ENCODE data around the gene VPREB3. TPM values are rescaled to one million over a fixed set of nuclear protein-coding genes. Genes with fewer than 3 reads are reported as not detected.

Gene VPREB3
- total and polyA plus RNA-seq, 8 donors, result 1.1 to 8.7 (median 7.8) TPM; not detected in 5

DNA sequence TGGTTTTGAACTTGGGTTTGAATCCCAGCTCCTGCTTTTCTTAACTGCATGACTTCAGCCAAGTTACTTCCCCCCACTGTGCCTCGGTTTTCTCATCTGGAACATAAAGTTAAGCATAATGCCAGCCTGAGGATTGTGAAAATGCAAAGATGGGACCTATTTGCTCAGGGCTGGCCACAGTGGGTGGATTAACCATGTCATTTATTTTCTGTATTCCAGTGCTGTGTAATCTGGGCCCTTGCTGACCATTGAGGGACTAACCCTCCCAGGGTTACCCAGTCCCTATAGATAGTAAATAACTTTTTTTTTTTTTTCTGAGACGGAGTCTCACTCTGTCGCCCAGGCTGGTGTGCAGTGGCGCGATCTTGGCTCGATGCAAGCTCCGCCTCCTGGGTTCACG, 1.5 kb upstream of the VPREB3 start:
- TF ChIP-seq POLR2AphosphoS5 (IDR thresholded peaks at IDR 0.05), result no peak
- TF ChIP-seq POLR2A (IDR thresholded peaks at IDR 0.05), result no peak
- no peak for TF ChIP-seq EP300 (IDR thresholded peaks at IDR 0.05)
- TF ChIP-seq, protein P1, sequence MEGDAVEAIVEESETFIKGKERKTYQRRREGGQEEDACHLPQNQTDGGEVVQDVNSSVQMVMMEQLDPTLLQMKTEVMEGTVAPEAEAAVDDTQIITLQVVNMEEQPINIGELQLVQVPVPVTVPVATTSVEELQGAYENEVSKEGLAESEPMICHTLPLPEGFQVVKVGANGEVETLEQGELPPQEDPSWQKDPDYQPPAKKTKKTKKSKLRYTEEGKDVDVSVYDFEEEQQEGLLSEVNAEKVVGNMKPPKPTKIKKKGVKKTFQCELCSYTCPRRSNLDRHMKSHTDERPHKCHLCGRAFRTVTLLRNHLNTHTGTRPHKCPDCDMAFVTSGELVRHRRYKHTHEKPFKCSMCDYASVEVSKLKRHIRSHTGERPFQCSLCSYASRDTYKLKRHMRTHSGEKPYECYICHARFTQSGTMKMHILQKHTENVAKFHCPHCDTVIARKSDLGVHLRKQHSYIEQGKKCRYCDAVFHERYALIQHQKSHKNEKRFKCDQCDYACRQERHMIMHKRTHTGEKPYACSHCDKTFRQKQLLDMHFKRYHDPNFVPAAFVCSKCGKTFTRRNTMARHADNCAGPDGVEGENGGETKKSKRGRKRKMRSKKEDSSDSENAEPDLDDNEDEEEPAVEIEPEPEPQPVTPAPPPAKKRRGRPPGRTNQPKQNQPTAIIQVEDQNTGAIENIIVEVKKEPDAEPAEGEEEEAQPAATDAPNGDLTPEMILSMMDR (IDR thresholded peaks at IDR 0.05), result no peak
- no peaks in the 10 kb centered on the region for H3K9me3 ChIP-seq
- H3K4me3 ChIP-seq, result no peak overlapping the region
- WGBS, 5 donors, result 78 to 89% (median 82%) methylated on average over 8 of the region's 8 CpGs
- intact Hi-C loops (cut with DNase I; ENCODE audit: low total_unique reads), result no loop called here
- H3K4me1 ChIP-seq, result peaks cover 0 to 9% (median 4%) of the 10 kb centered on the region in 4 donors
- no peak for DNase-seq
- H3K36me3 ChIP-seq, result no peaks in the 10 kb centered on the region
- no peaks in the 10 kb centered on the region for H3K27me3 ChIP-seq
- no peak overlapping the region for H3K27ac ChIP-seq

DNA sequence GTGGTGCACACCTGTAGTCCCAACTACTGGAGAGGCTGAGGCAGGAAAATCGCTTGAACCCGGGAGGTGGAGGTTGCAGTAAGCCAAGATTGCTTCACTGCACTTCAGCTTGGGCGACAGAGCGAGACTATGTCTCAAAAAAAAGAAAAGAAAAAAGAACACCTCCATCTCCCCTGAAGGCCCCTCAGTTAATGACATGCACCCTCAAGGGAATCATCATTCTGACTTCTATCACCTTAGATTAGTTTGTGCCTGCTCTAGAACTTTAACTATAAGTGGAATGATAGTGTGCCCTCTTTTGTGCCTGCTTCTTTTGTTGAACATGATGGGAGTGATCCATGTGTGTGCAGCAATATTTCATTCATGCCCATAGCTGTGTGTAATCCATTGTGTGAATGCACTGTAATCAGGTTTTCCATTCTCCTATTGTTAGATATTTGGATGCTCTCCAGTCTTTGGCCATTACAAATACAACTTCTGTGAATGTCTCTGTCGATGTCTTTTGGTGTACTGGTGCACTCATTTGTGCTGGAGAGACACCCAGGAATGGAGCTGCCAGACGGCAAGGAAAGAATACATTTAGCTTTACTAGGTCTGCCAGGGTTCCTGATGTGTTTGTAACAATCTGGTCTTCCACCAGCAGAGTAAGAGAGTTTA, 883 bp upstream of the VPREB3 start:
- Histone ChIP-seq H3K4me3 (no peak overlapping the region), H3K4me1 (peaks cover 5 to 14% (median 10%) of the 10 kb centered on the region in 4 donors), H3K27ac (no peak overlapping the region), H3K36me3 (no peaks in the 10 kb centered on the region), H3K27me3 (no peaks in the 10 kb centered on the region), H3K9me3 (no peaks in the 10 kb centered on the region)
- TF ChIP-seq POLR2AphosphoS5 (IDR thresholded peaks at IDR 0.05) (no peak), POLR2A (IDR thresholded peaks at IDR 0.05) (no peak), EP300 (IDR thresholded peaks at IDR 0.05) (no peak)
- TF ChIP-seq, protein P1 (IDR thresholded peaks at IDR 0.05), result no peak
- 66 to 73% (median 69%) methylated on average over 6 of the region's 6 CpGs for WGBS, 5 donors
- no peak for DNase-seq
- intact Hi-C loops (cut with DNase I; ENCODE audit: low total_unique reads), result no loop called here

DNA sequence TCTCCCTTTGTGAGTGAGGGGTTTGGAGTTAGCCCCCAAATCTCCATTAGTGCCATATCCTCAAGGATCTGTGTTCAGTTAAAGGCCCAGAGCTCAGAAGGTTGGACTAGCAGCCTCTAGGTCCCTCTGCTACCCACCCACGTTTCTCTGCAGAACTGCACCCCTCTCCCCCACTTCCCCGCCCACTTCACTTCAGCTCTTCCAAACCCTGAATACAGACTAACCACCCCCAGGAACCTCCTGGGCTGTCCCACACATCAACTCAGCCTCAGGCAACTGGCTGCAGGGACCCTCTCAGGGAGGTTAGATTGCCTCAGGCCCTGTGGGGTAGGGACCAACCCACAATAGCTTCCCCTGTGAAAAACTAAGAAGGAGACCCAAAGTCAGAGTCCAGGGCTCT, 840 bp downstream of the VPREB3 start:
- intact Hi-C loops (cut with DNase I; ENCODE audit: low total_unique reads), result no loop called here
- Histone ChIP-seq H3K9me3 (no peaks in the 10 kb centered on the region), H3K36me3 (no peaks in the 10 kb centered on the region), H3K27me3 (no peaks in the 10 kb centered on the region), H3K27ac (no peak overlapping the region), H3K4me3 (no peak overlapping the region), H3K4me1 (peaks cover 9 to 22% (median 17%) of the 10 kb centered on the region in 4 donors)
- TF ChIP-seq, protein P1 (IDR thresholded peaks at IDR 0.05), result no peak
- TF ChIP-seq EP300 (IDR thresholded peaks at IDR 0.05) (no peak), POLR2AphosphoS5 (IDR thresholded peaks at IDR 0.05) (no peak), POLR2A (IDR thresholded peaks at IDR 0.05) (no peak)
- DNase-seq, result no peak
- WGBS, 5 donors, result 60 to 90% (median 79%) methylated on average over 2 of the region's 2 CpGs

DNA sequence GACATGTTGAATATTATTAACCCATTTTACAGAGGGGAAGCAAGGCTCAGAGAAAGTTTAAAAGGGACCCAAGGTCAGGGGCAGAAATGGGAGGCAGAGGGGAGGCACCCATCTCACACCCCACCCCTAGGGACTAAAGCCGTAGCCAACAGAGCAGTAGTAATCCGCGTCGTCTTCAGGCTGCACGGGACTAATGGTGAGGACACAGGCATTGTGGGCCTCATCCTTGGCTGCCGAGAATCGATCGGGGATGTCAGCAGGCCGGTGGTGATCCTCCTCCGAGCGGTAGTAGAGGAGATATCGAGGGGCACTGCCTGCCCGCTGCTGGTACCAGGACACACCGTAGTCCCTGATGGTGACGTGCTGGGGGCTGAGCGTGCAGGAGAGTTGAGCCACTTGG, 1.5 kb downstream of the VPREB3 start:
- TF ChIP-seq EP300 (IDR thresholded peaks at IDR 0.05) (no peak), POLR2AphosphoS5 (IDR thresholded peaks at IDR 0.05) (no peak), POLR2A (IDR thresholded peaks at IDR 0.05) (no peak)
- TF ChIP-seq, protein P1 (IDR thresholded peaks at IDR 0.05), result no peak
- H3K36me3 ChIP-seq, result no peaks in the 10 kb centered on the region
- no peaks in the 10 kb centered on the region for H3K27me3 ChIP-seq
- 92 to 96% (median 93%) methylated on average over 13 to 16 of the region's 16 CpGs for WGBS, 5 donors
- no peak overlapping the region for H3K27ac ChIP-seq
- DNase-seq, result no peak
- intact Hi-C loops (cut with DNase I; ENCODE audit: low total_unique reads), result no loop called here
- no peaks in the 10 kb centered on the region for H3K9me3 ChIP-seq
- no peak overlapping the region for H3K4me3 ChIP-seq
- peaks cover 9 to 22% (median 17%) of the 10 kb centered on the region in 4 donors for H3K4me1 ChIP-seq

All from stomach (tissue), 9 donors.